HEK293 (cell line): ENCODE results near the gene ARHGDIA.

ENCODE experiments used
- IKZF3 ChIP-seq: fragments of 450-650 bp; IDR thresholded peaks from 2 replicates; pipeline ENCODE4 v1.5.0; 2018; ENCODE audit warnings: missing biosample characterization, mild to moderate bottlenecking, missing genetic modification characterization, moderate library complexity
- KLF10 ChIP-seq: fragments of 450-650 bp; IDR thresholded peaks from 2 replicates; pipeline ENCODE4 v1.5.1; 2018; ENCODE audit warnings: missing biosample characterization, mild to moderate bottlenecking, missing genetic modification characterization
- ZNF132 ChIP-seq: fragments of 450-650 bp; formaldehyde crosslinking; IDR thresholded peaks from 2 replicates; pipeline ENCODE4 v1.5.1; 2017; ENCODE audit warnings: missing biosample characterization, missing genetic modification characterization, borderline replicate concordance
- ZNF155 ChIP-seq: fragments of 450-650 bp; formaldehyde crosslinking; IDR thresholded peaks from 2 replicates; pipeline ENCODE4 v1.5.1; 2016; ENCODE audit warnings: missing biosample characterization, missing genetic modification characterization
- ZNF169 ChIP-seq: fragments of 450-650 bp; formaldehyde crosslinking; IDR thresholded peaks from 2 replicates; pipeline ENCODE4 v1.5.1; 2016; ENCODE audit warnings: missing biosample characterization, missing genetic modification characterization
- ZNF202 ChIP-seq: fragments of 450-650 bp; formaldehyde crosslinking; IDR thresholded peaks from 2 replicates; pipeline ENCODE4 v1.5.1; 2016; ENCODE audit warnings: missing biosample characterization, missing genetic modification characterization, borderline replicate concordance
- ZNF221 ChIP-seq: fragments of 450-650 bp; formaldehyde crosslinking; IDR thresholded peaks from 2 replicates; pipeline ENCODE4 v1.5.1; 2017; ENCODE audit warnings: missing biosample characterization, missing genetic modification characterization, borderline replicate concordance
- ZNF292 ChIP-seq: fragments of 450-650 bp; formaldehyde crosslinking; IDR thresholded peaks from 2 replicates; pipeline ENCODE4 v1.5.1; 2016; ENCODE audit warnings: low read depth, missing biosample characterization, missing genetic modification characterization, borderline replicate concordance
- ZNF302 ChIP-seq: fragments of 450-650 bp; formaldehyde crosslinking; IDR thresholded peaks from 2 replicates; pipeline ENCODE4 v1.5.1; 2016; ENCODE audit warnings: missing biosample characterization, missing genetic modification characterization, low read depth
- ZNF341 ChIP-seq: fragments of 450-650 bp; formaldehyde crosslinking; IDR thresholded peaks from 2 replicates; pipeline ENCODE4; 2016; ENCODE audit warnings: low read depth, missing biosample characterization, missing genetic modification characterization
- ZNF530 ChIP-seq: fragments of 450-650 bp; formaldehyde crosslinking; IDR thresholded peaks from 2 replicates; pipeline ENCODE4 v1.5.1; 2016; ENCODE audit warnings: low read depth, missing biosample characterization, missing genetic modification characterization
- ZNF548 ChIP-seq: fragments of 450-650 bp; formaldehyde crosslinking; IDR thresholded peaks from 2 replicates; pipeline ENCODE4 v1.5.1; 2016; ENCODE audit warnings: missing biosample characterization, missing genetic modification characterization
- ZNF585B ChIP-seq: fragments of 450-650 bp; formaldehyde crosslinking; IDR thresholded peaks from 2 replicates; pipeline ENCODE4 v1.5.1; 2016; ENCODE audit warnings: missing biosample characterization, missing genetic modification characterization
- ZNF600 ChIP-seq: fragments of 450-650 bp; formaldehyde crosslinking; IDR thresholded peaks from 2 replicates; pipeline ENCODE4 v1.5.1; 2016; ENCODE audit warnings: missing biosample characterization, missing genetic modification characterization
- ZNF660 ChIP-seq: fragments of 450-650 bp; IDR thresholded peaks from 2 replicates; pipeline ENCODE4 v1.5.1; 2018; ENCODE audit warnings: missing biosample characterization, mild to moderate bottlenecking, missing genetic modification characterization
- ZNF677 ChIP-seq: fragments of 450-650 bp; IDR thresholded peaks from 2 replicates; pipeline ENCODE4 v1.5.0; 2018; ENCODE audit warnings: missing biosample characterization, mild to moderate bottlenecking, missing genetic modification characterization, moderate library complexity
- TF ChIP-seq, protein P1 (sequence below): fragments of 450-650 bp; formaldehyde crosslinking; IDR thresholded peaks from 2 replicates; pipeline ENCODE4 v1.5.1; 2016; ENCODE audit warnings: missing biosample characterization, missing genetic modification characterization
- TF ChIP-seq, protein P2 (sequence below): fragments of 450-650 bp; formaldehyde crosslinking; IDR thresholded peaks from 2 replicates; pipeline ENCODE4 v1.5.1; 2017; ENCODE audit warnings: missing biosample characterization, missing genetic modification characterization
- TF ChIP-seq, protein P3 (sequence below): fragments of 450-650 bp; formaldehyde crosslinking; IDR thresholded peaks from 2 replicates; pipeline ENCODE4 v1.5.1; 2016; ENCODE audit warnings: missing biosample characterization, missing genetic modification characterization
- TF ChIP-seq, protein P4 (sequence below): fragments of 450-650 bp; formaldehyde crosslinking; IDR thresholded peaks from 2 replicates; pipeline ENCODE4 v1.5.1; 2016; ENCODE audit warnings: missing biosample characterization, missing genetic modification characterization
- TF ChIP-seq, protein P5 (sequence below): fragments of 450-650 bp; formaldehyde crosslinking; IDR thresholded peaks from 2 replicates; pipeline ENCODE4 v1.5.1; 2016; ENCODE audit warnings: missing biosample characterization, missing genetic modification characterization, borderline replicate concordance
- TF ChIP-seq, protein P6 (sequence below): fragments of 450-650 bp; formaldehyde crosslinking; IDR thresholded peaks from 2 replicates; pipeline ENCODE4 v1.5.1; 2017; ENCODE audit warnings: missing biosample characterization, missing genetic modification characterization

The ARHGDIA gene

DNA sequence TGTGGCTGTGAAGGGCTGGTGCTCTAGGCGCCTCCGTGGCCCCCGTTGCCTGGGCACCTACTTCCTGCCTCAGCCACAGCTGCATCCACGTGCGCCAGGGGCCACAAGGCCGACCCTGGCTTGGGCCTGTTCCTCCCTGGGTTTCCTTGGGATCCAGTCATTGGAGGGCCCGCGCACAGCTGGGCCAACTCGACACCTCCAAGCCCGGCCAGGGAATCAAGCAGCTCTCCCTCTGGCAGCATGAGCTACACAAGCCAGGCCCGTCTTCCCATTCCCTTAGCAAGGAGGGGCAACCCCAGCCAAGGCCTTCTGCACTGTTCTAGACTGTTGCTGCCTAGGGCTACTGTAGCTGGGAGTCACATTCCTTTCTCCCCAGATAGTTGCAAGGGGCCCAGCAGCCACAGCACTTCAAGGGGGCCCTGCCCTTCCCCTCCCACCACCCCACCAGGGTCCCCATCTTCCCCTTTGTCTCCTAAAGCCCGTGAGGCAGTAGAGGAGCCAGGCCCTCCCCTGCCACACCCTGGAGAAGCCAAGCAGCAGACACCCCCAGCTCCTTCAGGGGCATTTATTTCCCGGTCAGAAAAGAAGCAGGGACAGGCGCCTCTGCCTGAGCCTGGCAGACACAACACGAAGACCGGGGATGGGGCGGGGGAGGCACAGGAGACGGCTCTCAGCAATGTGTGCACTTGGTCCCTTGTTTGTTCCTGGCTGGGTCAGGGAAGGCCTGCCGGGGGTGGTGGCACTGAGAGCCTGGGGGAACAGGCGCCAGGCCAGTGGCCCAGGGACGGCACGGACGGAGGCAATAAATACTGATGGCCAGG, 3.8 kb downstream of the ARHGDIA start (continued):
- TF ChIP-seq, protein P1, sequence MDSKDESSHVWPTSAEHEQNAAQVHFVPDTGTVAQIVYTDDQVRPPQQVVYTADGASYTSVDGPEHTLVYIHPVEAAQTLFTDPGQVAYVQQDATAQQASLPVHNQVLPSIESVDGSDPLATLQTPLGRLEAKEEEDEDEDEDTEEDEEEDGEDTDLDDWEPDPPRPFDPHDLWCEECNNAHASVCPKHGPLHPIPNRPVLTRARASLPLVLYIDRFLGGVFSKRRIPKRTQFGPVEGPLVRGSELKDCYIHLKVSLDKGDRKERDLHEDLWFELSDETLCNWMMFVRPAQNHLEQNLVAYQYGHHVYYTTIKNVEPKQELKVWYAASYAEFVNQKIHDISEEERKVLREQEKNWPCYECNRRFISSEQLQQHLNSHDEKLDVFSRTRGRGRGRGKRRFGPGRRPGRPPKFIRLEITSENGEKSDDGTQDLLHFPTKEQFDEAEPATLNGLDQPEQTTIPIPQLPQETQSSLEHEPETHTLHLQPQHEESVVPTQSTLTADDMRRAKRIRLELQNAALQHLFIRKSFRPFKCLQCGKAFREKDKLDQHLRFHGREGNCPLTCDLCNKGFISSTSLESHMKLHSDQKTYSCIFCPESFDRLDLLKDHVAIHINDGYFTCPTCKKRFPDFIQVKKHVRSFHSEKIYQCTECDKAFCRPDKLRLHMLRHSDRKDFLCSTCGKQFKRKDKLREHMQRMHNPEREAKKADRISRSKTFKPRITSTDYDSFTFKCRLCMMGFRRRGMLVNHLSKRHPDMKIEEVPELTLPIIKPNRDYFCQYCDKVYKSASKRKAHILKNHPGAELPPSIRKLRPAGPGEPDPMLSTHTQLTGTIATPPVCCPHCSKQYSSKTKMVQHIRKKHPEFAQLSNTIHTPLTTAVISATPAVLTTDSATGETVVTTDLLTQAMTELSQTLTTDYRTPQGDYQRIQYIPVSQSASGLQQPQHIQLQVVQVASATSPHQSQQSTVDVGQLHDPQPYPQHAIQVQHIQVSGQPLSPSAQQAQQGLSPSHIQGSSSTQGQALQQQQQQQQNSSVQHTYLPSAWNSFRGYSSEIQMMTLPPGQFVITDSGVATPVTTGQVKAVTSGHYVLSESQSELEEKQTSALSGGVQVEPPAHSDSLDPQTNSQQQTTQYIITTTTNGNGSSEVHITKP (tag by site-specific recombination): peak; percentile 44
- TF ChIP-seq IKZF3 (tag by site-specific recombination) (peak; percentile 66), ZNF341 (tag by site-specific recombination) (no peak), ZNF132 (tag by site-specific recombination) (no peak), ZNF585B (tag by site-specific recombination) (no peak), ZNF677 (tag by site-specific recombination) (no peak), ZNF169 (no peak), ZNF530 (tag by site-specific recombination) (no peak), ZNF660 (0 out of 2 replicates have a peak, but pooled peaks have one; percentile 30), ZNF292 (tag by site-specific recombination) (no peak), ZNF155 (tag by site-specific recombination) (no peak), ZNF202 (tag by site-specific recombination) (no peak), ZNF548 (tag by site-specific recombination) (no peak), KLF10 (tag by site-specific recombination) (peak; percentile 63; the same call in 1 of the 2 replicates), ZNF221 (tag by site-specific recombination) (no peak), ZNF302 (tag by site-specific recombination) (no peak), ZNF600 (peak; percentile 56; the same call in 1 of the 2 replicates)
- TF ChIP-seq, protein P2, sequence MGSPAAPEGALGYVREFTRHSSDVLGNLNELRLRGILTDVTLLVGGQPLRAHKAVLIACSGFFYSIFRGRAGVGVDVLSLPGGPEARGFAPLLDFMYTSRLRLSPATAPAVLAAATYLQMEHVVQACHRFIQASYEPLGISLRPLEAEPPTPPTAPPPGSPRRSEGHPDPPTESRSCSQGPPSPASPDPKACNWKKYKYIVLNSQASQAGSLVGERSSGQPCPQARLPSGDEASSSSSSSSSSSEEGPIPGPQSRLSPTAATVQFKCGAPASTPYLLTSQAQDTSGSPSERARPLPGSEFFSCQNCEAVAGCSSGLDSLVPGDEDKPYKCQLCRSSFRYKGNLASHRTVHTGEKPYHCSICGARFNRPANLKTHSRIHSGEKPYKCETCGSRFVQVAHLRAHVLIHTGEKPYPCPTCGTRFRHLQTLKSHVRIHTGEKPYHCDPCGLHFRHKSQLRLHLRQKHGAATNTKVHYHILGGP (tag by site-specific recombination): no peak
- TF ChIP-seq, protein P3, sequence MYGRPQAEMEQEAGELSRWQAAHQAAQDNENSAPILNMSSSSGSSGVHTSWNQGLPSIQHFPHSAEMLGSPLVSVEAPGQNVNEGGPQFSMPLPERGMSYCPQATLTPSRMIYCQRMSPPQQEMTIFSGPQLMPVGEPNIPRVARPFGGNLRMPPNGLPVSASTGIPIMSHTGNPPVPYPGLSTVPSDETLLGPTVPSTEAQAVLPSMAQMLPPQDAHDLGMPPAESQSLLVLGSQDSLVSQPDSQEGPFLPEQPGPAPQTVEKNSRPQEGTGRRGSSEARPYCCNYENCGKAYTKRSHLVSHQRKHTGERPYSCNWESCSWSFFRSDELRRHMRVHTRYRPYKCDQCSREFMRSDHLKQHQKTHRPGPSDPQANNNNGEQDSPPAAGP: no peak
- TF ChIP-seq, protein P4, sequence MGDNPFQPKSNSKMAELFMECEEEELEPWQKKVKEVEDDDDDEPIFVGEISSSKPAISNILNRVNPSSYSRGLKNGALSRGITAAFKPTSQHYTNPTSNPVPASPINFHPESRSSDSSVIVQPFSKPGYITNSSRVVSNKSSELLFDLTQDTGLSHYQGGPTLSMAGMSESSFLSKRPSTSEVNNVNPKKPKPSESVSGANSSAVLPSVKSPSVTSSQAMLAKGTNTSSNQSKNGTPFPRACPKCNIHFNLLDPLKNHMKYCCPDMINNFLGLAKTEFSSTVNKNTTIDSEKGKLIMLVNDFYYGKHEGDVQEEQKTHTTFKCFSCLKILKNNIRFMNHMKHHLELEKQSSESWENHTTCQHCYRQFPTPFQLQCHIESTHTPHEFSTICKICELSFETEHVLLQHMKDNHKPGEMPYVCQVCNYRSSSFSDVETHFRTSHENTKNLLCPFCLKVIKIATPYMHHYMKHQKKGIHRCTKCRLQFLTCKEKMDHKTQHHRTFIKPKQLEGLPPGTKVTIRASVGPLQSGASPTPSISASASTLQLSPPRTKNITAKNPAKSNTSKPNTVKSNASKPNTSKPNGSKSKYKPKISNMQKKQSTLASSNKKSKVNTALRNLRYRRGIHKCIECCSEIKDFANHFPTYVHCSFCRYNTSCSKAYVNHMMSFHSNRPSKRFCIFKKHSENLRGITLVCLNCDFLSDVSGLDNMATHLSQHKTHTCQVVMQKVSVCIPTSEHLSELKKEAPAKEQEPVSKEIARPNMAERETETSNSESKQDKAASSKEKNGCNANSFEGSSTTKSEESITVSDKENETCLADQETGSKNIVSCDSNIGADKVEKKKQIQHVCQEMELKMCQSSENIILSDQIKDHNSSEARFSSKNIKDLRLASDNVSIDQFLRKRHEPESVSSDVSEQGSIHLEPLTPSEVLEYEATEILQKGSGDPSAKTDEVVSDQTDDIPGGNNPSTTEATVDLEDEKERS (tag by site-specific recombination): no peak
- TF ChIP-seq, protein P5, sequence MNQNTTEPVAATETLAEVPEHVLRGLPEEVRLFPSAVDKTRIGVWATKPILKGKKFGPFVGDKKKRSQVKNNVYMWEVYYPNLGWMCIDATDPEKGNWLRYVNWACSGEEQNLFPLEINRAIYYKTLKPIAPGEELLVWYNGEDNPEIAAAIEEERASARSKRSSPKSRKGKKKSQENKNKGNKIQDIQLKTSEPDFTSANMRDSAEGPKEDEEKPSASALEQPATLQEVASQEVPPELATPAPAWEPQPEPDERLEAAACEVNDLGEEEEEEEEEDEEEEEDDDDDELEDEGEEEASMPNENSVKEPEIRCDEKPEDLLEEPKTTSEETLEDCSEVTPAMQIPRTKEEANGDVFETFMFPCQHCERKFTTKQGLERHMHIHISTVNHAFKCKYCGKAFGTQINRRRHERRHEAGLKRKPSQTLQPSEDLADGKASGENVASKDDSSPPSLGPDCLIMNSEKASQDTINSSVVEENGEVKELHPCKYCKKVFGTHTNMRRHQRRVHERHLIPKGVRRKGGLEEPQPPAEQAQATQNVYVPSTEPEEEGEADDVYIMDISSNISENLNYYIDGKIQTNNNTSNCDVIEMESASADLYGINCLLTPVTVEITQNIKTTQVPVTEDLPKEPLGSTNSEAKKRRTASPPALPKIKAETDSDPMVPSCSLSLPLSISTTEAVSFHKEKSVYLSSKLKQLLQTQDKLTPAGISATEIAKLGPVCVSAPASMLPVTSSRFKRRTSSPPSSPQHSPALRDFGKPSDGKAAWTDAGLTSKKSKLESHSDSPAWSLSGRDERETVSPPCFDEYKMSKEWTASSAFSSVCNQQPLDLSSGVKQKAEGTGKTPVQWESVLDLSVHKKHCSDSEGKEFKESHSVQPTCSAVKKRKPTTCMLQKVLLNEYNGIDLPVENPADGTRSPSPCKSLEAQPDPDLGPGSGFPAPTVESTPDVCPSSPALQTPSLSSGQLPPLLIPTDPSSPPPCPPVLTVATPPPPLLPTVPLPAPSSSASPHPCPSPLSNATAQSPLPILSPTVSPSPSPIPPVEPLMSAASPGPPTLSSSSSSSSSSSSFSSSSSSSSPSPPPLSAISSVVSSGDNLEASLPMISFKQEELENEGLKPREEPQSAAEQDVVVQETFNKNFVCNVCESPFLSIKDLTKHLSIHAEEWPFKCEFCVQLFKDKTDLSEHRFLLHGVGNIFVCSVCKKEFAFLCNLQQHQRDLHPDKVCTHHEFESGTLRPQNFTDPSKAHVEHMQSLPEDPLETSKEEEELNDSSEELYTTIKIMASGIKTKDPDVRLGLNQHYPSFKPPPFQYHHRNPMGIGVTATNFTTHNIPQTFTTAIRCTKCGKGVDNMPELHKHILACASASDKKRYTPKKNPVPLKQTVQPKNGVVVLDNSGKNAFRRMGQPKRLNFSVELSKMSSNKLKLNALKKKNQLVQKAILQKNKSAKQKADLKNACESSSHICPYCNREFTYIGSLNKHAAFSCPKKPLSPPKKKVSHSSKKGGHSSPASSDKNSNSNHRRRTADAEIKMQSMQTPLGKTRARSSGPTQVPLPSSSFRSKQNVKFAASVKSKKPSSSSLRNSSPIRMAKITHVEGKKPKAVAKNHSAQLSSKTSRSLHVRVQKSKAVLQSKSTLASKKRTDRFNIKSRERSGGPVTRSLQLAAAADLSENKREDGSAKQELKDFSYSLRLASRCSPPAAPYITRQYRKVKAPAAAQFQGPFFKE (tag by site-specific recombination): no peak
- TF ChIP-seq, protein P6, sequence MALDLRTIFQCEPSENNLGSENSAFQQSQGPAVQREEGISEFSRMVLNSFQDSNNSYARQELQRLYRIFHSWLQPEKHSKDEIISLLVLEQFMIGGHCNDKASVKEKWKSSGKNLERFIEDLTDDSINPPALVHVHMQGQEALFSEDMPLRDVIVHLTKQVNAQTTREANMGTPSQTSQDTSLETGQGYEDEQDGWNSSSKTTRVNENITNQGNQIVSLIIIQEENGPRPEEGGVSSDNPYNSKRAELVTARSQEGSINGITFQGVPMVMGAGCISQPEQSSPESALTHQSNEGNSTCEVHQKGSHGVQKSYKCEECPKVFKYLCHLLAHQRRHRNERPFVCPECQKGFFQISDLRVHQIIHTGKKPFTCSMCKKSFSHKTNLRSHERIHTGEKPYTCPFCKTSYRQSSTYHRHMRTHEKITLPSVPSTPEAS (tag by site-specific recombination): no peak
